ENCODE measurements around the gene BUD13.

The BUD13 gene

DNA sequence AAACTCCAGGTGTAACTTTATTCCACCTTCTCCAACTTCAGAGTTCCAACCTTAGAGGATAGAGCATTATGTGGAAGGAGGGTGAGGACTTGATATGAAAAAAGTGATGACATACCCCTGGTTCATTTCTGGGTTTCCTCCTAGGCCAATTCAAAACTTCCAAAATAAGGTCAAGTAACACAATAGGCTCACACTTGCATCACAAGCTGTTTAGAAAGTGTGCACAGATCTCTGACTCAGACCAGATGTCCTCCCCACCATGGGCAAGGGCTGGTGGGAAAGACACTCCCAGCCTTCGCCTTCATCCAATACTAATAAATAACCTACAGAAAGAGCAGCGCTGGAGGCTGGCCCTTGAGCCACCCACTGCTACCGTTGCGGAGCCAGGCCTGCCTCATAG lies 5.8 kb upstream of the BUD13 start:
- TF ChIP-seq, protein P1, sequence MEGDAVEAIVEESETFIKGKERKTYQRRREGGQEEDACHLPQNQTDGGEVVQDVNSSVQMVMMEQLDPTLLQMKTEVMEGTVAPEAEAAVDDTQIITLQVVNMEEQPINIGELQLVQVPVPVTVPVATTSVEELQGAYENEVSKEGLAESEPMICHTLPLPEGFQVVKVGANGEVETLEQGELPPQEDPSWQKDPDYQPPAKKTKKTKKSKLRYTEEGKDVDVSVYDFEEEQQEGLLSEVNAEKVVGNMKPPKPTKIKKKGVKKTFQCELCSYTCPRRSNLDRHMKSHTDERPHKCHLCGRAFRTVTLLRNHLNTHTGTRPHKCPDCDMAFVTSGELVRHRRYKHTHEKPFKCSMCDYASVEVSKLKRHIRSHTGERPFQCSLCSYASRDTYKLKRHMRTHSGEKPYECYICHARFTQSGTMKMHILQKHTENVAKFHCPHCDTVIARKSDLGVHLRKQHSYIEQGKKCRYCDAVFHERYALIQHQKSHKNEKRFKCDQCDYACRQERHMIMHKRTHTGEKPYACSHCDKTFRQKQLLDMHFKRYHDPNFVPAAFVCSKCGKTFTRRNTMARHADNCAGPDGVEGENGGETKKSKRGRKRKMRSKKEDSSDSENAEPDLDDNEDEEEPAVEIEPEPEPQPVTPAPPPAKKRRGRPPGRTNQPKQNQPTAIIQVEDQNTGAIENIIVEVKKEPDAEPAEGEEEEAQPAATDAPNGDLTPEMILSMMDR (IDR thresholded peaks at IDR 0.05; ENCODE audit: low read depth, low read length, missing control alignments), result no peak
- no peak overlapping the region for H3K4me3 ChIP-seq (replicated peaks; ENCODE audit: low read depth, low read length)
- DNase-seq (ENCODE audit: extremely low read depth, low read depth), result no peak

DNA sequence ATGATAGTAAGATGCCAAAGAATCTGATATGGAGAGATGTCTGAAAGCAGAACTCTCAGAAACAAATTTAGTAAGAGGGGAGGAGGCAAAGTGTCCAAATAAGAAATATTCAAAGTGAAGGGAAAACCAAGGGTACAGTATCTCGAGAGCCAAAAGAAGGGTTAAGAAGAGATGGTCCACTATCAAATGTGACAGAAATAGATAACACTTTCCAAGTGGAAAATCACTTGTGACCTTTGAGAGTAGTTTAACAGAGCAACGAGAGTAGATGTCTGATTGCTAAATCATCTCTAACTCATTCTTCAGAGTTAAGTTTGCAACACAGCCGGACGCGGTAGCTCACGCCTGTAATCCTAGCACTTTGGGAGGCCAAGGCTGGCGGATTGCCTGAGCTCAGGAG lies 4.3 kb upstream of the BUD13 start:
- DNase-seq (ENCODE audit: extremely low read depth, low read depth), result no peak
- TF ChIP-seq, protein P1 (IDR thresholded peaks at IDR 0.05; ENCODE audit: low read depth, low read length, missing control alignments), result no peak
- no peak overlapping the region for H3K4me3 ChIP-seq (replicated peaks; ENCODE audit: low read depth, low read length)

DNA sequence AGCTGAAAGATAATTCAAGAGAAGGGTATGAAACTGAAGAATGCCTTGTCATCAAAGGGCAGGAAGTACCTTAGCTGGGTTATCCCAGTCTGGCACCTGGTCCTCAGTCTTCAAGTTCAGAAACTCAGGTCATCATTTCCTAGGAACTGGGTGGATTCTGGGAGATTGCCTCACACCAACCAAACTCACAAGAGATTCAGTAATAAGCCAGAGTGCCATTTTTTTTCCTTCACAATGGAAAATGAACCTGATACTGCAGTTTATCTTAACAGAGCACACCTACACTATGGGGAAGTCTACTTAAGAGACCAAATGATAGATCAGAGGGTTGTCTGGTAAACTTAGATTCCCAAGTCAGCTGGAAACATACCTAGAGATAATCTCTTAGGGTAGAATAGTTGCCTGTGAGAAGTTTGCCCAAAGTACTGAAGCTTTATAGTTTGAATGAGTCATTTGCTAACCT lies 3.8 kb upstream of the BUD13 start:
- H3K4me3 ChIP-seq (replicated peaks; ENCODE audit: low read depth, low read length), result no peak overlapping the region
- TF ChIP-seq, protein P1 (IDR thresholded peaks at IDR 0.05; ENCODE audit: low read depth, low read length, missing control alignments), result no peak
- DNase-seq (ENCODE audit: extremely low read depth, low read depth), result no peak

DNA sequence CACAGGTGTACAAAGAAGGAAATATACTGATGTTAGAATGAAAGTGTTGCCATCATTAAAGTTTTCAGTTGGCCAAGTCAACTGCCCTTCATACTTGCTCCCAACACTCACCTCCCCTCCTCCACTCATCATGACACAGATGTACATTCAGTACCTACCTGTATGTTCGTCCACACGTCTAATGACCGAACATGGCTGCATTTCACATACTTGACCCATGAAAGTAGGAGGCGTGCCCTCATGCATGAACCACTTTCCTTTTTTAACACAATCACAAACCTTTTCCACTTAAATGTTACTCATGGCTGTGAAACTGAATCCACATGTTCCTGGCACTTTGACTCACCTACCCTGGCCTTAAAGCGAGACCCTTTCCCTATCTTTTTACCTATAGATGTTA lies 3.2 kb upstream of the BUD13 start:
- no peak for DNase-seq (ENCODE audit: extremely low read depth, low read depth)
- TF ChIP-seq, protein P1 (IDR thresholded peaks at IDR 0.05; ENCODE audit: low read depth, low read length, missing control alignments), result no peak
- no peak overlapping the region for H3K4me3 ChIP-seq (replicated peaks; ENCODE audit: low read depth, low read length)

DNA sequence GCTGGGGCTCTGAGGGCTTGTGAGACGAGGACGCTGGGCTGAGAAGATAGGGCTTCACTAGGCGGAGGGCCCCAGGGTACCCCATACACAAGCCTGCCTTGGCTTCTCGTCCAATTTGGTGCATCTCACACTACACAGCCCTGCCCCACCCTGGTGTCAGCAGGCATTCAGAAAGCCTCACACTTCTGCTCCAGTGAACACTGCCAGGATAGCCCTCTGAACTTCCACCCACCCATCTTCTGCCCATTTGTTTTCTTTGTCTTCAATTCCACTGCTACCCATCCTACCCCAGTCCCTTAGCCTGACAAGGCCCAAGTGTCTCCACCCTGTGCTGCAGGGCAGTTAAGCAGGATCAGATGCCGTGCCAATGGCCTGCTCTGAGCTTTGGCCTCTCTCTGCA lies 1.9 kb upstream of the BUD13 start:
- TF ChIP-seq, protein P1 (IDR thresholded peaks at IDR 0.05; ENCODE audit: low read depth, low read length, missing control alignments), result no peak
- H3K4me3 ChIP-seq (replicated peaks; ENCODE audit: low read depth, low read length), result no peak overlapping the region
- no peak for DNase-seq (ENCODE audit: extremely low read depth, low read depth)

DNA sequence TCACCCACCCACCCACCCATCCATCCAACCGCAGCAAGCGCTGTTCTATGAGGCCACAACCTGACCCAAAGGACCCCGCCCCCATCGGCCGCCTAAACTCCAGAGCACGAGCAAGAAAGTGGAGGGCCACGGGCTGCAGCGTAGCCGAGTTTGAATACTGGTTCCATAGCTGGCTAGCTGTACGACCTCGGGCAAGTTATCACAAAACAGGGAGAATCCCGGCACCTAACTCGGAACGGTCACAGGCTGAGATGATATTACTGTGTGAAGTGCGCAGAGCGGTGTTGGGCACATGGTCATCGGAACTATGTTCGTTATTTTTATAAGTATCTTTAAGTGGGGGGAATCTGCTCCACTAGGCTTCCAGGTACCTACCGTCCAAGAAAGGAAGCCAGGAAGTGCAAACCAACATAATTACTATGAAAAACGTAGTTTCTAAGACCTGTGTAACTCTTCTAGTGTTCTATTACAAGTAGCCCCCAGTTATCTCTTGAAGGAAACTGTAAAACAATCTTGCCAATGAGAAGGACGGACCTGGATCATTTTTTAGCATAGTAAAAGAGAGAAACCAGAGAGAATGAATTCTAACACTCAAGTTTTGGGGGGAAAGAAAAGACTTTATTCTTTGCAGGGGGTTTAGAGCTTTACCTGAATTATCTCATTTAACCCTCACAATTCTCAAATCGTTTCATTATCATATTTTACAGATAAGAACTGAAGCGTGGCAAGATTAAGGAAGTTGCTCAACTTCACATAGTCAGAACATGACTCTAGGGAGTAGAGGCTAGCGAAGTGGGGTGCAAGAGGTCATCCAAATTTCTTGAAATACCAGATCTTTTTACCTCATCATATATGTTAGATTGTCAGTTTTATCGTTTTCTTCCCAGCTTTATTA lies 663 bp upstream of the BUD13 start:
- peak overlapping the region; percentile 61 for H3K4me3 ChIP-seq (replicated peaks; ENCODE audit: low read depth, low read length)
- TF ChIP-seq, protein P1 (IDR thresholded peaks at IDR 0.05; ENCODE audit: low read depth, low read length, missing control alignments), result no peak
- no peak for DNase-seq (ENCODE audit: extremely low read depth, low read depth)
